ENCODE measurements around the gene NFIC.

The NFIC gene

DNA sequence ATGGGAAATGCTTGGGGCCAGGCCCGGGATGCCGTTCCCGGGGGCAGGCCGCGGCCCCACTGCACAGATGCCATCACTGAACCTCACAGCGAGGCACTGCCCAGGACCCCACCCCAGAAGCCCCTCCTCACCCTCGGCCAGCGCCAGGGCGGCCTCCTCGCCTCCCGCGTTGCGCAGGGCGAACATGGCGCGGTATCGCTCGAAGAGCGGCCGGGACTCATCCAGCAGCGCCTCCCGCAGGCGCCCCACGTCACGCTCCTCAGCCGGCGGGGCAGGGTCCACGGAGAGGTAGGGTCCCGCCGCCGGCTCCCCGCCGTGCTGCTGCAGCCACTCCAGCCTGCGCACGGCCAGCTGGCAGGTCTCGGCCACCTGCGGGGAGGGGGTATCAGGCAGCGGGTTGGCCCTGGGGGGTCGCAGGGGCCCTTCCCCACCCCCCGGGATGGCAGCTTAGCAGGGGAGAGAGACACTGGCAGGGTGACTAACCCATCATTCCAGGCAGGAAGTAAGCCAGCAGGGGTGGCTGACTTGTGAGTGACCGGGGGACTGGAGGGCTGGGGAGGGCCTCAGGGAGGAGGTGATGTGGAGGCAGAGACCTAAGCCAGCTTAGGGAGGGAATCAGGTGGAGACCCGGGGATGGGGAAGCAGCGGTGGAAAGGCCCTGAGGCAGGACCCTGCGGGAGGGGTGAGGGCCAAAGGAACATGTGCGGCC is 125.9 kb downstream of the NFIC start:
- TF ChIP-seq, protein P1, sequence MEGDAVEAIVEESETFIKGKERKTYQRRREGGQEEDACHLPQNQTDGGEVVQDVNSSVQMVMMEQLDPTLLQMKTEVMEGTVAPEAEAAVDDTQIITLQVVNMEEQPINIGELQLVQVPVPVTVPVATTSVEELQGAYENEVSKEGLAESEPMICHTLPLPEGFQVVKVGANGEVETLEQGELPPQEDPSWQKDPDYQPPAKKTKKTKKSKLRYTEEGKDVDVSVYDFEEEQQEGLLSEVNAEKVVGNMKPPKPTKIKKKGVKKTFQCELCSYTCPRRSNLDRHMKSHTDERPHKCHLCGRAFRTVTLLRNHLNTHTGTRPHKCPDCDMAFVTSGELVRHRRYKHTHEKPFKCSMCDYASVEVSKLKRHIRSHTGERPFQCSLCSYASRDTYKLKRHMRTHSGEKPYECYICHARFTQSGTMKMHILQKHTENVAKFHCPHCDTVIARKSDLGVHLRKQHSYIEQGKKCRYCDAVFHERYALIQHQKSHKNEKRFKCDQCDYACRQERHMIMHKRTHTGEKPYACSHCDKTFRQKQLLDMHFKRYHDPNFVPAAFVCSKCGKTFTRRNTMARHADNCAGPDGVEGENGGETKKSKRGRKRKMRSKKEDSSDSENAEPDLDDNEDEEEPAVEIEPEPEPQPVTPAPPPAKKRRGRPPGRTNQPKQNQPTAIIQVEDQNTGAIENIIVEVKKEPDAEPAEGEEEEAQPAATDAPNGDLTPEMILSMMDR (IDR thresholded peaks at IDR 0.05; ENCODE audit: poor library complexity, severe bottlenecking): no peak
- ATAC-seq (ENCODE audit: low read depth): no peak
- no peak overlapping the region for H3K4me3 ChIP-seq (ENCODE audit: severe bottlenecking)
- no peaks in the 10 kb centered on the region for H3K27me3 ChIP-seq (ENCODE audit: insufficient read depth, poor library complexity, severe bottlenecking)
- no peak for DNase-seq (ENCODE audit: low spot score)
- H3K27ac ChIP-seq (ENCODE audit: poor library complexity, severe bottlenecking): no peak overlapping the region
- peaks cover 24% of the 10 kb centered on the region for H3K36me3 ChIP-seq (ENCODE audit: low read depth)
- no peaks in the 10 kb centered on the region for H3K9me3 ChIP-seq (ENCODE audit: severe bottlenecking)
- no peaks in the 10 kb centered on the region for H3K4me1 ChIP-seq (ENCODE audit: insufficient read depth, poor library complexity, severe bottlenecking)

DNA sequence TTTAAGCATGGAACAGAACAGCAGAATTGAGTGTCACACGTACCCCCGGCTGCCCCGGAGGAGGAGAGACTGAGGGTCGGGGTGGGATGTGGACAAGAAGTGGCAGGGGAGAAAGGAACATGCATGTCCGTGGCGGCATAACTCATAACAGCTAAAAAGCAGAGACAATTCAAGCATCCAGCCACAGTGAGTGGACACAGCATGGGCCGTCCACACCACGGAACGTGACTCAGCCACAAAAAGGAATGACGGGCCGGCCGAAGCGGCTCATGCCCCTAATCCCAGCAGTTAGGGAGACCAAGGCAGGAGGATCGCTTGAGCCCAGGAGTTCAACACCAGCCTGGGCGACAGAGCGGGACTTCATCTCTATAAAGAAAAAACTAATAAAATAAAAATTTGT is 126.5 kb downstream of the NFIC start:
- no peaks in the 10 kb centered on the region for H3K4me1 ChIP-seq (ENCODE audit: insufficient read depth, poor library complexity, severe bottlenecking)
- DNase-seq (ENCODE audit: low spot score) (no peak), ATAC-seq (ENCODE audit: low read depth) (no peak)
- no peak overlapping the region for H3K27ac ChIP-seq (ENCODE audit: poor library complexity, severe bottlenecking)
- H3K9me3 ChIP-seq (ENCODE audit: severe bottlenecking): no peaks in the 10 kb centered on the region
- H3K27me3 ChIP-seq (ENCODE audit: insufficient read depth, poor library complexity, severe bottlenecking): no peaks in the 10 kb centered on the region
- peaks cover 24% of the 10 kb centered on the region for H3K36me3 ChIP-seq (ENCODE audit: low read depth)
- no peak overlapping the region for H3K4me3 ChIP-seq (ENCODE audit: severe bottlenecking)
- TF ChIP-seq, protein P1 (IDR thresholded peaks at IDR 0.05; ENCODE audit: poor library complexity, severe bottlenecking): no peak

DNA sequence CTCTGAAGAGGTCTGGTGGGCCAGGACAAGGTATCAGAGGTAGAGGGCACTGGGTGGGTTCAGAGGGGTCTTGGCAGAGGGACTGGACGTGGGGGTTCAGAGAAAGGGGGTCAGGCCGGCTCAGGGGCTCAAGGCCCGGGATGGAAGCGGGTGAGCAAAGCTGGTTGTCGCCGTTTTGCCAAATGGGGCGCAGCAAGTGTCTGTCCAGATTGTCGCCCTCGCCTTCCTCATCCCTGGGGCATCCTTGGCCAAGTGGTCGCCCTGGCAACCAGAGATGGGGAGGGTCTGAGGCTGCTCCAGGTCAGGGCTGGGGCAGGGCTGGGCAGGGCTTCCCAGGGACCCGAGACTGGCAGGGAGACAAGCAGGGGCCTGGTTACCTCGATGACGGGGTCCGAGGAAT is 127.3 kb downstream of the NFIC start:
- Histone ChIP-seq H3K27me3 (ENCODE audit: insufficient read depth, poor library complexity, severe bottlenecking) (no peaks in the 10 kb centered on the region), H3K4me1 (ENCODE audit: insufficient read depth, poor library complexity, severe bottlenecking) (no peaks in the 10 kb centered on the region), H3K4me3 (ENCODE audit: severe bottlenecking) (no peak overlapping the region), H3K36me3 (ENCODE audit: low read depth) (peaks cover 24% of the 10 kb centered on the region), H3K27ac (ENCODE audit: poor library complexity, severe bottlenecking) (no peak overlapping the region), H3K9me3 (ENCODE audit: severe bottlenecking) (no peaks in the 10 kb centered on the region)
- DNase-seq (ENCODE audit: low spot score) (no peak), ATAC-seq (ENCODE audit: low read depth) (no peak)
- TF ChIP-seq, protein P1 (IDR thresholded peaks at IDR 0.05; ENCODE audit: poor library complexity, severe bottlenecking): no peak

DNA sequence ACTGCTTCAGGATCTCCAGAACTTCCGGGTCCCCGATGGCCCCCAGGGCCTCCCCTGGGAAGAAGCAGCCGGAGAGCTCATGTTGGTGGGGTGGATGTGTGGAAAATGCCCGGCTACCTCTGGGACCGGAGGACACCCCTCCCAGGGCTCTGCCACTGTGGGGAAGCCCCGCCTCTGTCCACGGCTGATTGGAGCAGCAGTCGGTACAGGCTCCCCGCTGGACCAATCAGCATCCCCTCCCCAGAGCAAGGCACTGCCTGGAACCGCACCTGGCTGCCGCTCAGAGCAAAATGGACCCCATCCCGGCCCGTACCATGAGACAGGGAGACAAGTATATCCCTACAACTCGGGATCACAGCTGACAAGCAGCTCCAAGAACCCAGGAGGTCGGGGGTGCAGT is 127.7 kb downstream of the NFIC start:
- H3K27me3 ChIP-seq (ENCODE audit: insufficient read depth, poor library complexity, severe bottlenecking): no peaks in the 10 kb centered on the region
- H3K27ac ChIP-seq (ENCODE audit: poor library complexity, severe bottlenecking): no peak overlapping the region
- H3K9me3 ChIP-seq (ENCODE audit: severe bottlenecking): no peaks in the 10 kb centered on the region
- peaks cover under 1% of the 10 kb centered on the region for H3K4me1 ChIP-seq (ENCODE audit: insufficient read depth, poor library complexity, severe bottlenecking)
- TF ChIP-seq, protein P1 (IDR thresholded peaks at IDR 0.05; ENCODE audit: poor library complexity, severe bottlenecking): no peak
- DNase-seq (ENCODE audit: low spot score) (no peak), ATAC-seq (ENCODE audit: low read depth) (peak; percentile 57; the same call in 1 of the 3 replicates)
- H3K4me3 ChIP-seq (ENCODE audit: severe bottlenecking): no peak overlapping the region
- peaks cover 24% of the 10 kb centered on the region for H3K36me3 ChIP-seq (ENCODE audit: low read depth)

DNA sequence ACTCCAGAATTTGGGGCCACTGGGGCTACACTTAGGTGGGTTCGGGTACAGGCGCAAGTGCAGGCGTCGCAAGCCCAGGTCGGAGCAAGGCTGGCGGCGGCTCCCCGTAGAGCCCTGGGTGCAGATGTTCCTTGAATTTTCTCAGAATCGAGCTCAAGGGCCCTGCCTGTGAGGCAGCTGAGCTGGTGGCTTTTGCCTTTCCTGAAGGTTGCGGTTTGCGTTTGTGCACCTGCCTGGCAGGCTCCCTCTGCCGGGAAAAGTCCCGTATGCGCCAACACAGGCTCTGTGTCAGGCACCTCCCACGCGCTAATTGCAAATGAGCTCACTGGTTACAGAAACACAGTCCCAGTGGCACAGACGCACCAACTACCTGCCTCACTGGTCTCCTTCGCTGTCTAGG is 128.2 kb downstream of the NFIC start:
- no peaks in the 10 kb centered on the region for H3K9me3 ChIP-seq (ENCODE audit: severe bottlenecking)
- H3K4me3 ChIP-seq (ENCODE audit: severe bottlenecking): no peak overlapping the region
- DNase-seq (ENCODE audit: low spot score) (no peak), ATAC-seq (ENCODE audit: low read depth) (no peak)
- TF ChIP-seq, protein P1 (IDR thresholded peaks at IDR 0.05; ENCODE audit: poor library complexity, severe bottlenecking): no peak
- no peaks in the 10 kb centered on the region for H3K27me3 ChIP-seq (ENCODE audit: insufficient read depth, poor library complexity, severe bottlenecking)
- no peak overlapping the region for H3K27ac ChIP-seq (ENCODE audit: poor library complexity, severe bottlenecking)
- peaks cover 5% of the 10 kb centered on the region for H3K4me1 ChIP-seq (ENCODE audit: insufficient read depth, poor library complexity, severe bottlenecking)
- peaks cover 24% of the 10 kb centered on the region for H3K36me3 ChIP-seq (ENCODE audit: low read depth)
